HepG2 (cell line): ENCODE measurements around the gene FGD3. TPM values are rescaled to one million over a fixed set of nuclear protein-coding genes. Genes with fewer than 3 reads are reported as not detected.

Experiments
- AFF4 ChIP-seq: sonication (generic); formaldehyde crosslinking; IDR thresholded peaks from 2 replicates; pipeline ENCODE4 v1.4.0; 2020; ENCODE audit warnings: missing genetic modification reagents
- SNAPC4 ChIP-seq: sonication (generic); formaldehyde crosslinking; IDR thresholded peaks from 2 replicates; pipeline ENCODE4 v1.4.0; 2020; ENCODE audit warnings: mild to moderate bottlenecking, missing genetic modification reagents
- TARDBP ChIP-seq: sonication (generic); formaldehyde crosslinking; IDR thresholded peaks from 2 replicates; pipeline ENCODE4 v1.8.0; 2022; ENCODE audit warnings: mild to moderate bottlenecking, missing genetic modification reagents
- THYN1 ChIP-seq: sonication (generic); formaldehyde crosslinking; IDR thresholded peaks from 2 replicates; pipeline ENCODE4 v1.8.1; 2023; ENCODE audit warnings: low read depth, mild to moderate bottlenecking, moderate library complexity, missing genetic modification reagents, borderline replicate concordance
- ZBTB21 ChIP-seq: sonication (generic); formaldehyde crosslinking; IDR thresholded peaks from 2 replicates; pipeline ENCODE4 v1.4.0; 2020; ENCODE audit warnings: missing genetic modification reagents
- ZNF292 ChIP-seq: sonication (generic); formaldehyde crosslinking; IDR thresholded peaks from 2 replicates; pipeline ENCODE4 v1.8.1; 2022; ENCODE audit warnings: mild to moderate bottlenecking, low read depth, missing genetic modification reagents, borderline replicate concordance
- ZNF816 ChIP-seq: sonication (generic); formaldehyde crosslinking; IDR thresholded peaks from 2 replicates; pipeline ENCODE4 v1.8.0; 2022; ENCODE audit warnings: missing genetic modification reagents, mild to moderate bottlenecking, borderline replicate concordance
- polyA plus RNA-seq, 8 experiments: library from polyadenylated mRNA; depleted of rRNA in 3 of 8; stranded (reverse) in 7 of 8; unstranded in 1 of 8; fragments of >200 nt; fragmentation: Illumina TruSeq in 4 of 8; extraction: Trizol in 4 of 8; gene quantifications; 2 replicates each; pipeline versions ENCODE4 v1.2.1 to v1.2.3, GENCODE V29; 2011 to 2016; ENCODE audit warnings: low read depth in 4 of 8, missing spikeins in 1 of 8, mixed read lengths in 1 of 8; ENCODE audit not compliant: insufficient read depth in 1 of 8
- total RNA-seq, 5 experiments: library from RNA; depleted of rRNA; stranded (reverse); fragments of >200 nt; fragmentation: Illumina TruSeq; extraction: Trizol; gene quantifications; 2 replicates each; pipeline ENCODE4 v1.2.3, GENCODE V29; 2016; ENCODE audit warnings: low read depth in 1 of 5
- TF ChIP-seq, protein P1 (sequence below): sonication (generic); formaldehyde crosslinking; IDR thresholded peaks from 2 replicates; pipeline ENCODE4 v1.4.0; 2020; ENCODE audit warnings: mild to moderate bottlenecking, missing genetic modification reagents, borderline replicate concordance
- TF ChIP-seq, protein P2 (sequence below): conservative IDR thresholded peaks from 2 replicates; pipeline ENCODE4 v1.6.1; 2018; ENCODE audit warnings: missing genetic modification reagents

The FGD3 gene
- total and polyA plus RNA-seq, 2 of the 13 experiments (the other 11 are each of a cell fraction or from before 2014, with no cell fraction given), result 0.53 to 1.1 TPM

DNA sequence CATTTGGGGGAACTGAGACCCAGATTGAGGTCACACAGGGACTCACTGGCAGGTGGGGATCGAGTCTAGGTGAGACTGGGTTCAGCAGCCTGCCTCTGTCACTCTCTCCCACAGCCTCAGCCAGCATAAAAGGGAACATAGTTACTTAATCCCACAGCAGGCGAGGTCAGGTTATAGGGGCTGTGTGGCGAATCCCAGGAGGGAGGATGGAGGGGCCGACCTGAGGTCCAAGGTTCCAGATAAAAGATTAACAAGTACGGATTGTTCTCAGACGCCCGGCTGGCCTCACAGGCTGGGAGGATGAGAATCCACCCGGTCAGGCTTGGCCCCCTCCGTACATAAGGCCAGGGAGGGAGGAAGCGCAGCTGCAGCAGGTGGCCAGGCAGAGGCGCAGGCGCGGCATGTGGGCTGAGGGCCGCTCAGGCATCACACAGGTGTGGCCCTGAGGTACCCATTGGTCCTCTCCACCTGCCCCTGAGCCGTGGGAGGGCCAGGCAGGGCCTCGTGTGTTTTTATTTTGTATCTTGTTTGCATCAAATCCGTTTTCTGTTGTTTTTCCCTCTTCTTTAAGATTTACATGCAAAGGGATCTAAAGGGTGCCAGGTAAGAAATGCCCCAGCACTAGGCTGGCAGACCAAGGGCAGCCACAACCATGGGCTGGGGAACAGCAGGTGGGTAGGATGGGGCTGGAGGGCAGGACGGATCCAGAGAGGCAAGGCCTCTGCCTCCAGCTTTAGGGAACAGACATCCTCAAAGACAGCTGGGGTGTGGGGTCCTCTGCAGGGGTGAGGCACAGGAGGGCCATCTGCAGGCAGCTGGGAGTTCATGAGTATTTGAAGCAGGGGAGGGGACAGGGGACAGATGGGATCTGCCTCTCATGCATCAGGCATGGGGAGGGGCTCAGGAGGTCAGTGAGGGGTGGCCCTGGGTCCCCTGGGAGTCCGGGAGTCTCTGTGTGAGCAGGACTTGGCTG, 114.8 kb downstream of the FGD3 start (continued):
- peak; percentile 28; the same call in 1 of the 2 replicates for TF ChIP-seq SNAPC4 (CRISPR knock-in tag)
- TF ChIP-seq AFF4 (CRISPR knock-in tag), result no peak
- TF ChIP-seq, protein P1, sequence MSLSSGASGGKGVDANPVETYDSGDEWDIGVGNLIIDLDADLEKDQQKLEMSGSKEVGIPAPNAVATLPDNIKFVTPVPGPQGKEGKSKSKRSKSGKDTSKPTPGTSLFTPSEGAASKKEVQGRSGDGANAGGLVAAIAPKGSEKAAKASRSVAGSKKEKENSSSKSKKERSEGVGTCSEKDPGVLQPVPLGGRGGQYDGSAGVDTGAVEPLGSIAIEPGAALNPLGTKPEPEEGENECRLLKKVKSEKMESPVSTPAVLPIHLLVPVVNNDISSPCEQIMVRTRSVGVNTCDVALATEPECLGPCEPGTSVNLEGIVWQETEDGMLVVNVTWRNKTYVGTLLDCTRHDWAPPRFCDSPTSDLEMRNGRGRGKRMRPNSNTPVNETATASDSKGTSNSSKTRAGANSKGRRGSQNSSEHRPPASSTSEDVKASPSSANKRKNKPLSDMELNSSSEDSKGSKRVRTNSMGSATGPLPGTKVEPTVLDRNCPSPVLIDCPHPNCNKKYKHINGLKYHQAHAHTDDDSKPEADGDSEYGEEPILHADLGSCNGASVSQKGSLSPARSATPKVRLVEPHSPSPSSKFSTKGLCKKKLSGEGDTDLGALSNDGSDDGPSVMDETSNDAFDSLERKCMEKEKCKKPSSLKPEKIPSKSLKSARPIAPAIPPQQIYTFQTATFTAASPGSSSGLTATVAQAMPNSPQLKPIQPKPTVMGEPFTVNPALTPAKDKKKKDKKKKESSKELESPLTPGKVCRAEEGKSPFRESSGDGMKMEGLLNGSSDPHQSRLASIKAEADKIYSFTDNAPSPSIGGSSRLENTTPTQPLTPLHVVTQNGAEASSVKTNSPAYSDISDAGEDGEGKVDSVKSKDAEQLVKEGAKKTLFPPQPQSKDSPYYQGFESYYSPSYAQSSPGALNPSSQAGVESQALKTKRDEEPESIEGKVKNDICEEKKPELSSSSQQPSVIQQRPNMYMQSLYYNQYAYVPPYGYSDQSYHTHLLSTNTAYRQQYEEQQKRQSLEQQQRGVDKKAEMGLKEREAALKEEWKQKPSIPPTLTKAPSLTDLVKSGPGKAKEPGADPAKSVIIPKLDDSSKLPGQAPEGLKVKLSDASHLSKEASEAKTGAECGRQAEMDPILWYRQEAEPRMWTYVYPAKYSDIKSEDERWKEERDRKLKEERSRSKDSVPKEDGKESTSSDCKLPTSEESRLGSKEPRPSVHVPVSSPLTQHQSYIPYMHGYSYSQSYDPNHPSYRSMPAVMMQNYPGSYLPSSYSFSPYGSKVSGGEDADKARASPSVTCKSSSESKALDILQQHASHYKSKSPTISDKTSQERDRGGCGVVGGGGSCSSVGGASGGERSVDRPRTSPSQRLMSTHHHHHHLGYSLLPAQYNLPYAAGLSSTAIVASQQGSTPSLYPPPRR (CRISPR knock-in tag), result peak; percentile 44
- TF ChIP-seq, protein P2, sequence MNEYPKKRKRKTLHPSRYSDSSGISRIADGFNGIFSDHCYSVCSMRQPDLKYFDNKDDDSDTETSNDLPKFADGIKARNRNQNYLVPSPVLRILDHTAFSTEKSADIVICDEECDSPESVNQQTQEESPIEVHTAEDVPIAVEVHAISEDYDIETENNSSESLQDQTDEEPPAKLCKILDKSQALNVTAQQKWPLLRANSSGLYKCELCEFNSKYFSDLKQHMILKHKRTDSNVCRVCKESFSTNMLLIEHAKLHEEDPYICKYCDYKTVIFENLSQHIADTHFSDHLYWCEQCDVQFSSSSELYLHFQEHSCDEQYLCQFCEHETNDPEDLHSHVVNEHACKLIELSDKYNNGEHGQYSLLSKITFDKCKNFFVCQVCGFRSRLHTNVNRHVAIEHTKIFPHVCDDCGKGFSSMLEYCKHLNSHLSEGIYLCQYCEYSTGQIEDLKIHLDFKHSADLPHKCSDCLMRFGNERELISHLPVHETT (CRISPR knock-in tag), result no peak
- 0 out of 2 replicates have a peak, but pooled peaks have one; percentile 27 for TF ChIP-seq TARDBP (CRISPR knock-in tag)
- 0 out of 2 replicates have a peak, but pooled peaks have one; percentile 91 for TF ChIP-seq ZNF292 (CRISPR knock-in tag)
- TF ChIP-seq ZNF816 (CRISPR knock-in tag), result no peak
- TF ChIP-seq ZBTB21 (CRISPR knock-in tag), result no peak
- TF ChIP-seq THYN1 (CRISPR knock-in tag), result no peak
